Naive thymus-derived CD4-positive, alpha-beta T cell (primary cell): ENCODE results near the gene NPY. TPM values are rescaled to one million over a fixed set of nuclear protein-coding genes. Genes with fewer than 3 reads are reported as not detected.

Experiments
- ATAC-seq: fragments of 150-1000 bp; cut with Tn5 transposase; 2 replicates; pipeline ENCODE4 v1.10.0; 2021; ENCODE audit warnings: mild to moderate bottlenecking, moderate library complexity
- CTCF ChIA-PET: fragments of 350-600 bp; sonication (Branson Sonifier 250); formaldehyde crosslinking; loops from one replicate; lab custom pipeline; 2021; ENCODE audit warnings: antibody characterized with exemption; lab: Charles Lee
- POLR2A ChIA-PET: fragments of 350-600 bp; sonication (Branson Sonifier 250); formaldehyde crosslinking; loops from one replicate; lab custom pipeline; 2021; ENCODE audit warnings: antibody characterized with exemption, inconsistent platforms; lab: Charles Lee
- DNase-seq, 9 donors: peaks; one replicate each; pipeline versions ENCODE4 v3.0.0 to v3.0.0-alpha.2; 2020 to 2022; ENCODE audit warnings: mixed read lengths in 1 of 9
- H3K27ac ChIP-seq: one replicate; pipeline ENCODE4 v1.7.0; 2013; ENCODE audit warnings: mild to moderate bottlenecking, low read depth, low read length, moderate library complexity
- H3K27me3 ChIP-seq, 2 donors: one replicate each; pipeline ENCODE4 v1.7.0; 2013; ENCODE audit warnings: low read length in 2 of 2, mild to moderate bottlenecking in 2 of 2, moderate library complexity in 2 of 2; ENCODE audit not compliant: control insufficient read depth in 2 of 2, insufficient read depth in 2 of 2
- H3K36me3 ChIP-seq, 3 experiments: 1 replicate in 2 of 3; 2 replicates in 1 of 3; pipeline ENCODE4 v1.7.0; 2013; ENCODE audit warnings: low read length in 3 of 3, mild to moderate bottlenecking in 3 of 3, moderate library complexity in 1 of 3; ENCODE audit not compliant: insufficient read depth in 3 of 3, control insufficient read depth in 2 of 3
- H3K4me1 ChIP-seq, 2 donors: one replicate each; pipeline ENCODE4 v1.7.0; 2013; ENCODE audit warnings: low read length in 2 of 2, mild to moderate bottlenecking in 2 of 2, moderate library complexity in 1 of 2; ENCODE audit not compliant: control insufficient read depth in 2 of 2, insufficient read depth in 2 of 2
- H3K4me3 ChIP-seq: 2 replicates; pipeline ENCODE4 v1.7.0; 2013; ENCODE audit warnings: mild to moderate bottlenecking, low read length
- H3K9me3 ChIP-seq, 3 experiments: 1 replicate in 2 of 3; 2 replicates in 1 of 3; pipeline ENCODE4 v1.7.0; 2013; ENCODE audit warnings: low read length in 3 of 3; ENCODE audit not compliant: control insufficient read depth in 2 of 3
- H3K27ac Mint-ChIP-seq, 9 donors: one replicate each; pipeline ENCODE4 v1.8.0; 2020 to 2022; ENCODE audit warnings: mixed read lengths in 9 of 9, mild to moderate bottlenecking in 8 of 9, moderate library complexity in 5 of 9, inconsistent platforms in 2 of 9
- H3K27me3 Mint-ChIP-seq, 5 donors: one replicate each; pipeline ENCODE4 v1.8.0; 2021 to 2022; ENCODE audit warnings: mixed read lengths in 5 of 5, mild to moderate bottlenecking in 1 of 5
- H3K36me3 Mint-ChIP-seq, 5 donors: one replicate each; pipeline ENCODE4 v1.8.0; 2020 to 2022; ENCODE audit warnings: mixed read lengths in 5 of 5, mild to moderate bottlenecking in 3 of 5, inconsistent platforms in 1 of 5
- H3K4me1 Mint-ChIP-seq, 7 donors: one replicate each; pipeline ENCODE4 v1.8.0; 2020 to 2022; ENCODE audit warnings: mixed read lengths in 7 of 7, mild to moderate bottlenecking in 3 of 7, inconsistent platforms in 1 of 7
- H3K4me3 Mint-ChIP-seq, 10 donors: one replicate each; pipeline ENCODE4 v1.8.0; 2020 to 2022; ENCODE audit warnings: mild to moderate bottlenecking in 10 of 10, mixed read lengths in 10 of 10, moderate library complexity in 6 of 10, inconsistent platforms in 2 of 10
- H3K9me3 Mint-ChIP-seq, 11 donors: one replicate each; pipeline ENCODE4 v1.8.0; 2020 to 2022; ENCODE audit warnings: mixed read lengths in 11 of 11, mild to moderate bottlenecking in 4 of 11, inconsistent platforms in 1 of 11, moderate library complexity in 1 of 11
- intact Hi-C, 2 donors: fragments of 100-400 bp; cut with micrococcal nuclease; formaldehyde crosslinking; loops; one replicate each; pipeline ENCODE4 v1.15.1; 2023
- polyA plus RNA-seq, 2 donors: library from polyadenylated mRNA; unstranded; fragments of 300-500 nt; fragmentation: Illumina TruSeq; gene quantifications; one replicate each; pipeline ENCODE4 v1.2.3, GENCODE V29; 2021
- total RNA-seq, 6 experiments: library from RNA in 5 of 6; stranded (reverse) in 5 of 6; gene quantifications; 1 replicate in 5 of 6; 2 replicates in 1 of 6; pipeline ENCODE4 v1.2.3 and lab custom pipeline; 2021 to 2026

NPY gene
- total RNA-seq: not detected
- polyA plus RNA-seq: not detected
- not detected for total RNA-seq (lab: John Stamatoyannopoulos, UW)

GRCh38 chr7:24283897-24284698 is at the start of gene NPY:
TSS of gene NPY (plus strand) at chr7:24284190. CDS start at chr7:24285241, 1,051 bp downstream.
- Mint-ChIP-seq H3K9me3 (peaks cover 0 to 3% (median 0%) of the 10 kb centered on the region in 11 donors), H3K4me3 (peak within 1 kb of the TSS; percentile 62 to 88 (median 80)), H3K27me3 (peaks cover 44 to 63% (median 51%) of the 10 kb centered on the region in 5 donors), H3K4me1 (peaks cover 0 to 24% (median 18%) of the 10 kb centered on the region in 7 donors), H3K27ac (no peak within 1 kb of the TSS), H3K36me3 (peaks cover 0 to 2% (median 0%) of the 10 kb centered on the region in 5 donors)
- Histone ChIP-seq H3K27me3 (peaks cover 0 to 21% of the 10 kb centered on the region in 2 donors), H3K27ac (no peak within 1 kb of the TSS), H3K36me3 (no peaks in the 10 kb centered on the region), H3K9me3 (no peaks in the 10 kb centered on the region), H3K4me3 (peak within 1 kb of the TSS; percentile 9), H3K4me1 (peaks cover 0 to 8% of the 10 kb centered on the region in 2 donors)
- DNase-seq (peak in 3 of 9 donors; percentile 13 to 23 (median 20)), ATAC-seq (peak; percentile 37)
- ChIA-PET CTCF (no interaction called here), POLR2A (no interaction called here)
- intact Hi-C loops: no loop called here

- intact Hi-C loops: no loop called here
- no peak overlapping the region for H3K4me3 Mint-ChIP-seq
- no peak overlapping the region for H3K27ac Mint-ChIP-seq
Measured at GRCh38 chr7:24239260-24239659, 44.7 kb upstream of the NPY start.

GRCh38 chr7:24241206-24241605 is 42.8 kb upstream of the NPY start:
- no peaks in the 10 kb centered on the region for H3K36me3 Mint-ChIP-seq
- DNase-seq (no peak), ATAC-seq (no peak)
- Histone ChIP-seq H3K9me3 (no peaks in the 10 kb centered on the region), H3K36me3 (no peaks in the 10 kb centered on the region), H3K4me3 (no peak overlapping the region), H3K4me1 (no peaks in the 10 kb centered on the region), H3K27me3 (no peaks in the 10 kb centered on the region), H3K27ac (no peak overlapping the region)
- H3K4me1 Mint-ChIP-seq: no peaks in the 10 kb centered on the region
- intact Hi-C loops: no loop called here
- CTCF ChIA-PET: no interaction called here
- no peak overlapping the region for H3K27ac Mint-ChIP-seq
- peaks cover 7 to 24% (median 16%) of the 10 kb centered on the region in 5 donors for H3K27me3 Mint-ChIP-seq
- POLR2A ChIA-PET: no interaction called here
- peaks cover 0 to under 1% (median 0%) of the 10 kb centered on the region in 11 donors for H3K9me3 Mint-ChIP-seq
- H3K4me3 Mint-ChIP-seq: no peak overlapping the region

More at GRCh38 chr7:24239260-24239659, 44.7 kb upstream of the NPY start:
- Histone ChIP-seq H3K27ac (no peak overlapping the region), H3K27me3 (no peaks in the 10 kb centered on the region), H3K4me3 (no peak overlapping the region), H3K9me3 (no peaks in the 10 kb centered on the region), H3K4me1 (no peaks in the 10 kb centered on the region), H3K36me3 (no peaks in the 10 kb centered on the region)
- ATAC-seq (no peak), DNase-seq (no peak)
- Mint-ChIP-seq H3K4me1 (no peaks in the 10 kb centered on the region), H3K36me3 (no peaks in the 10 kb centered on the region), H3K27me3 (peaks cover 11 to 24% (median 16%) of the 10 kb centered on the region in 5 donors), H3K9me3 (peaks cover 0 to 4% (median 0%) of the 10 kb centered on the region in 11 donors)
- POLR2A ChIA-PET: no interaction called here
- CTCF ChIA-PET: no interaction called here

- no peaks in the 10 kb centered on the region for H3K36me3 Mint-ChIP-seq
- no peak for DNase-seq
- ChIA-PET POLR2A (no interaction called here), CTCF (no interaction called here)
- Histone ChIP-seq H3K27me3 (no peaks in the 10 kb centered on the region), H3K27ac (no peak overlapping the region), H3K9me3 (no peaks in the 10 kb centered on the region), H3K4me1 (no peaks in the 10 kb centered on the region), H3K36me3 (no peaks in the 10 kb centered on the region), H3K4me3 (no peak overlapping the region)
- H3K27me3 Mint-ChIP-seq: peaks cover 0 to 18% (median 10%) of the 10 kb centered on the region in 5 donors
- intact Hi-C loops: no loop called here
- no peaks in the 10 kb centered on the region for H3K4me1 Mint-ChIP-seq
- no peak for ATAC-seq
- H3K27ac Mint-ChIP-seq: no peak overlapping the region
- H3K4me3 Mint-ChIP-seq: no peak overlapping the region
- peaks cover 0 to 10% (median 0%) of the 10 kb centered on the region in 11 donors for H3K9me3 Mint-ChIP-seq
Measured at GRCh38 chr7:24244554-24244953, 39.4 kb upstream of the NPY start.

- H3K36me3 ChIP-seq: no peaks in the 10 kb centered on the region
- Mint-ChIP-seq H3K36me3 (no peaks in the 10 kb centered on the region), H3K27me3 (peaks cover 0 to 18% (median 10%) of the 10 kb centered on the region in 5 donors), H3K4me3 (no peak overlapping the region), H3K27ac (no peak overlapping the region), H3K9me3 (peaks cover 0 to 14% (median 3%) of the 10 kb centered on the region in 11 donors), H3K4me1 (no peaks in the 10 kb centered on the region)
- DNase-seq (no peak), ATAC-seq (no peak)
- H3K27ac ChIP-seq: no peak overlapping the region
- H3K4me1 ChIP-seq: no peaks in the 10 kb centered on the region
- H3K9me3 ChIP-seq: no peaks in the 10 kb centered on the region
- H3K4me3 ChIP-seq: no peak overlapping the region
- CTCF ChIA-PET: no interaction called here
- POLR2A ChIA-PET: no interaction called here
- intact Hi-C loops: no loop called here
- no peaks in the 10 kb centered on the region for H3K27me3 ChIP-seq
Measured at GRCh38 chr7:24245362-24245761, 38.6 kb upstream of the NPY start.

- Mint-ChIP-seq H3K9me3 (peaks cover 3 to 35% (median 17%) of the 10 kb centered on the region in 11 donors), H3K4me1 (peaks cover 0 to 26% (median 12%) of the 10 kb centered on the region in 7 donors), H3K27me3 (peaks cover 0 to 6% (median 0%) of the 10 kb centered on the region in 5 donors), H3K36me3 (peaks cover 0 to 11% (median 0%) of the 10 kb centered on the region in 5 donors), H3K4me3 (peak overlapping the region in 1 of 10 donors; percentile 13), H3K27ac (no peak overlapping the region)
- Histone ChIP-seq H3K9me3 (peaks cover 0 to 7% (median 0%) of the 10 kb centered on the region in 3 experiments), H3K27me3 (no peaks in the 10 kb centered on the region), H3K4me3 (no peak overlapping the region), H3K27ac (no peak overlapping the region), H3K4me1 (peaks cover 0 to 3% of the 10 kb centered on the region in 2 donors), H3K36me3 (no peaks in the 10 kb centered on the region)
- ATAC-seq (no peak), DNase-seq (no peak)
- ChIA-PET CTCF (no interaction called here), POLR2A (no interaction called here)
- intact Hi-C loops: no loop called here
Measured at GRCh38 chr7:24249266-24249665, 34.7 kb upstream of the NPY start.
